ENCODE measurements around the gene OR51E1.

OR51E1 gene

GRCh38 chr11:4700436-4700820, 56.6 kb downstream of the OR51E1 start:
- DNase-seq (ENCODE audit: low read depth), result no peak
- no peak overlapping the region for H3K4me3 ChIP-seq (ENCODE audit: low read depth, low read length)
- TF ChIP-seq MYC (IDR thresholded peaks at IDR 0.05; ENCODE audit: low read depth, low read length) (no peak), POLR2A (IDR thresholded peaks at IDR 0.05; ENCODE audit: extremely low read depth, insufficient read length) (no peak), CTCF (IDR thresholded peaks at IDR 0.05; ENCODE audit: low read depth, low read length) (no peak), MAX (IDR thresholded peaks at IDR 0.05; ENCODE audit: low read depth, low read length) (no peak)

GRCh38 chr11:4704054-4704789, 60.4 kb downstream of the OR51E1 start, which contains the start of gene MMP26:
MMP26 (plus strand) TSS chr11:4704784.
- DNase-seq (ENCODE audit: low read depth), result peak; percentile 90
- H3K4me3 ChIP-seq (ENCODE audit: low read depth, low read length), result no peak within 1 kb of the TSS

GRCh38 chr11:4704790-4705334, 61.1 kb downstream of the OR51E1 start:
- no peak overlapping the region for H3K4me3 ChIP-seq (ENCODE audit: low read depth, low read length)
- DNase-seq (ENCODE audit: low read depth), result peak; percentile 1
- TF ChIP-seq MYC (IDR thresholded peaks at IDR 0.05; ENCODE audit: low read depth, low read length) (no peak), POLR2A (IDR thresholded peaks at IDR 0.05; ENCODE audit: extremely low read depth, insufficient read length) (no peak), MAX (IDR thresholded peaks at IDR 0.05; ENCODE audit: low read depth, low read length) (no peak), CTCF (IDR thresholded peaks at IDR 0.05; ENCODE audit: low read depth, low read length) (no peak)

More at GRCh38 chr11:4704054-4704789, 60.4 kb downstream of the OR51E1 start, which contains the start of gene MMP26:
- no peak for TF ChIP-seq MAX (IDR thresholded peaks at IDR 0.05; ENCODE audit: low read depth, low read length)
- TF ChIP-seq CTCF (IDR thresholded peaks at IDR 0.05; ENCODE audit: low read depth, low read length), result no peak
- TF ChIP-seq MYC (IDR thresholded peaks at IDR 0.05; ENCODE audit: low read depth, low read length), result no peak
- no peak for TF ChIP-seq POLR2A (IDR thresholded peaks at IDR 0.05; ENCODE audit: extremely low read depth, insufficient read length)
